ENCODE results near the gene RBMS3.
"Not testable (repeated sequence)": the region's sequence is repeated elsewhere in the genome, so short reads cannot be mapped to it uniquely, and the experiment has no call there.

The RBMS3 gene

DNA sequence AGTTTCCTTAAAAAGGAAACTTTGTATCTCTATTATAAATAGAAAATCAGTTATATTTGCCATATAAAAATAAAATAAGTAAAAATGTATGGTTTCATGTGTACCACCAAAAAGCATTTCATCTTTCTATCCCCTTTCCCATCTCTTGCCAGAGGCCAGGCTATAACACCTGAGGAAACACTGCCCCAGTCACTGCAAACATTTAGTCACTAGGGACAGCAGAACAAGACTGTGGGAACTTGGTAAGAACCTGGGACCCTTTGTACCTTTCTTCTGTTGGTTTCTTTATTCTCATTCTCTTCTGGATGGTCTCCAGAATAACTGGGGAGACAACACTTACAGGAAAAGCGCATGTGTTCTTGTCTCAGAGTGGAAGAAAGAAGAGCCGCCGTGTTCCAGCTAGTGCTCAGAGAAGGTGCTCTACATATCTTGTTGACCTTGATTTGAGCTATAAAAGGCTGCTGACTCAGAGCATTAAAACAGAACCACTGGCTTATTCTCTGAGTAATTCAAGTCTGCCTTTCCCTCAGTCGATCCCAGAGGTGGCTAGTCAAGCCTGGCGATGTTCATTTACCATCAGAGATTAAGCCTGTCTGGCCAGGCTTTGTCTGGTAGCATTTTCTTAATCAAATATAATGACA lies 361.6 kb downstream of the RBMS3 start:
- DNase-seq = no peak

DNA sequence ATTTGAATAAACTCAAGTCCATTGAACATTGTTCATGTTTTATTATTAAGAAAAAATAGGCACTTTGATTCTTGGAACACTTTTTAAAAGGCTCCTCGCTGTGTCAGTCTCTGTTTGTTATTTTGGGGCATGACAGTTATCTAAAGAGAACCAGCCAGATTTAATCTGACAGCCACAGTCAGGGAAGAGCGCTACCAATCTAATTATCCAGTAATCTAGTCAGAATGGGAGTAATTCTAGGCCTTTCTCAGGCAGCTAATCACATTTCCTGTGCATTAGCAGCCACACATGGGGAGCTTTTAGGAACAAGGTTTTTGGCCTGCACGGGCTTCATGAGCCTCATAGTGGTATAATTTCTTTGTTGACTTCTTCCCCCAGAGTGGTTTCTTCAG lies 362.2 kb downstream of the RBMS3 start:
- no peak for DNase-seq

DNA sequence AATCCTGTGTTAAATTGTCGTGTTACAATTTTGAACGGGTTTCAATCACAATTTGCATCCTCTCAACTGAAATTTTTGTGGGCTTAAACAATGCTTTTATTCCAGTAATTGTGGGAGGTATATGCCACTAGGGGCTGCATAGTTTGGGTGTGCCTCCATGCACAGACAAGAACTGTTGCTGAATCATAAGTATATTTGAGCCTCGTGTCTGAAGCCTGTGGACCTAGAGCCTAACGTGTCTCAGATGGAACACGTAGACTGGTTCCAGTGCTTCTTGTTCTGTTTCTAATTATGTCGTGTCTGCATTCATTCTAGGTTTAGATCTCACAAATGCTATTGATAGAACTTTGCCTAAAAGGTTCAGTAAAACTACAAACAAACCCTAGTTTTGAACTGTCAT lies 363.4 kb downstream of the RBMS3 start:
- no peak for DNase-seq

DNA sequence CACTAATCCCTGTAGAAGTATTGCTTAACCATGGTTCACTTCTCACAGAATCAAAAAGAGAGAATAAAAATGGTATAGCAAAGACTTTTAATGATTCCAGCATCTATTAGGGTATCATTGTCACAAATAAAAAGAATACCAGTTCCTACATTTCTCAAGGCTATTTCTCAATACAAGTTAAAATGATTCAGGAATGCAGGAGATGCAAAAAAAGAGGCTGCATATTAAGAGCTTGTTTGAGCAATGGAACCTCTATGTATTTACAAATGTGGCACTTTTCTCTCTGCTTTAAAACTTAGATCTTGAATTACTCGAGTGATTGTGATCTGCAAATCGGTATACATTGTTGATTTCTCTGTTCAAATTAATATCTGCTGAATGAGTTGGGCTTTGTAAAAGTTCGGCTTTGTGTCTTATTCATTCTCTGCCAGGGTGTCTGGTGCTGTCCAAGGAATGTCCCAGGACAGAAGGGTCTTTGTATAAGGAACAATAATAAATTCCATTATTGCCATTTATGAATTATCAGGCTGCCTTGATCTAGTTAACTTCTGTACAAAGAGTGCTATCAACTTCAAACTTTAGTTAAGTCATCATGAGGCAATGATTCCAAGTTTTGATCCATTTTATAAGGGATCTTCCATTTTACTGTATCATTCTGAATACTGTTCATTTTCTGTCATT lies 364.2 kb downstream of the RBMS3 start:
- no peak for DNase-seq

DNA sequence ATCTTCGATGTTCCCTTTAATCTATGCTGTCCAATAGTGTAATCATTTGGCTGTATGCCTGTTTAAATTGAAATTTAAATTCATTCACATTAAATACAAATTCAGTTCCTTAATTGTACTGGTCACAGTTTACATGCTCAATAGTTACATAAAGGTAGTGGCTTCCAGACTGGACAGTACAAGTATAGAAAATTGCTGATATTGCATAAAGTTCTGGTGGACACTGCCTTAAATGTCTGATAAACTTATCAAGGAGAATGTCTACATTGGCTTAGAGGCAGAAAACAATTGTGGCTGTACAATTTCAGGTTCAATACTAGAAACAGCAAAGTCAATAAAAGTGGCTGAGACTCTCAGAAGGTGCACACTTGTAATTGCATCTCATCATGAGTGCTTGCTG lies 365.2 kb downstream of the RBMS3 start:
- DNase-seq = no peak

DNA sequence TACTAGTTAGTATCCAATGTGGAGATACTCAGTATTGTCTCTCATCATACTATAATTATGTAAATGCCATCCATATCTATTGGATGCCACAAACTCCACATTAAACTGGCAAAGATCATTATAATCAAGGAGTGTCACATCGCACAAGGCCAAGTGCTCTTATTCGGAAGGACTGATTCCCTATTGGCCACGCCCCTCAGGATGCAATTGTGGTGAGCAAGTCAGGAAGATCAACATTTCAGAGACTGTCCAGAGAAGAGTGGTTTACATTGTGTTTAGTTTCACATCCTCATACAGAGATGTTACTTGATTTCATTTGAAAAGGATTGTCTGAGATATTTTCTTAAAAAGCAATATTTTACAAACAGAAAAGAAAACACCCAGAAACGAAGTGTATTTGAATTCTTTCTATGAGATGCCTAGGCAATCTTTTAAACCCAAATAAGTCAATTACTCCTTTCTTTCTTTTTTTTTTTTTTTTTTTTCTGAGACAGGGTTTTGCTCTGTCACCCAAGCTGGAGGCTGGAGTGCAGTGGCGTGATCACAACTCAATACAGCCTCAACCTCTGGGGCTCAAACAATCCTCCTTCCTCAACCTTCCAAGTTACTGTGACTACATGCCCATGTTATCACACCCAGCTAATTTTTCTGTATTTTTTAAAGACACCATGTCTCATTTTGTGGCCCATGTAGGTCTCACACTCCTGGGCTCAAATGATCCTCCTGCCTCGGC lies 369.1 kb downstream of the RBMS3 start:
- DNase-seq = no peak

DNA sequence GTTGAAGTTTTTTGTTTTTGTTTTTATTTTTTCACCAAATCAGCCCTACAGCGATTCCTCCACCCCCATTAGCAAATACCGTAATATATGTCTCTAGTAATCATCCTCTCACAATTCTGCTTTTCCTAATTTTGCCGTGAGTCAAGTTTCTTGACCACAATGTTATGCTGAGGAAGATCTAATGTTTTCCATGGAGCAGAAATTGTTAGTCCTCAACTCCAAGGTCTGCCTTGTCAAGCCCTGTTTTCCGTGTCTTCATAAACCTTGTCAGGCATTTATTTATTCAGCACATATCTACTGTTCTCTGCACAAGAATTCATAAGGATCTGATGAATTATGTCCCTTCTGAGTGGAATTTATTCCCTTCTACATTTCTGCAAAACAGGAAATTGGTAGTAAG lies 372.8 kb downstream of the RBMS3 start:
- DNase-seq = no peak

DNA sequence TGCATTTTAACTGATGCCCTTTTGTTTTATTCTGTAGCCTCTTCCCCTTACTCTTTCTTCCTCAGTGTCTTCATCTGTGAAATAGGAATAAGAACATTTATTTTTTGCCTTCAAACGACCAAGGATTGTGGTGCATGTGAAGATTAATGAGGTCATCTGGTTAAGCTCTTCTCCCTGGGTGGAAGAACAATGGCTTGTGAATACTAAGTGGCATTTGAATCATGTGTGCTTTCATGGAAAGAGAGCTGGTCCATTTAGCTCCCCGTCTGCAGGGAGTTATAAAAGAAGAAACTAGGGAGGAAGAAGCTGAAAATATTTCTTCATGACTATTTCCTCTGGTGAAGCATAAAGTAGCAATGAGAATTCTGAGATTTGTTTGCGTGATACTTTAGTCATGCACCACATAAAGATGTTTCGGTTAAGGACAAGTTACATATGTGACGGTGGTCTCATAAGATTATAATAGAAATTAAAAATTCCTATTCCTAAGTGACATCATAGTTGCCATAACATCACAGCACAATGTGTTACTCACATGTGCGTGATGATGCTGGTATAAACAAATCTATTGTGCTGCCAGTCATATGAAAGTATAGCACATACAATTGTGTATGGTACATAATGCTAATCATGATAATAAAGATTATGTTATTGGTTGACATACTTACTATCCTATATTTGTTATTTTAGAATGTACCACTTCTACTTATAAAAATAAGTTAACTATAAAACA lies 374.3 kb downstream of the RBMS3 start:
- DNase-seq = no peak

DNA sequence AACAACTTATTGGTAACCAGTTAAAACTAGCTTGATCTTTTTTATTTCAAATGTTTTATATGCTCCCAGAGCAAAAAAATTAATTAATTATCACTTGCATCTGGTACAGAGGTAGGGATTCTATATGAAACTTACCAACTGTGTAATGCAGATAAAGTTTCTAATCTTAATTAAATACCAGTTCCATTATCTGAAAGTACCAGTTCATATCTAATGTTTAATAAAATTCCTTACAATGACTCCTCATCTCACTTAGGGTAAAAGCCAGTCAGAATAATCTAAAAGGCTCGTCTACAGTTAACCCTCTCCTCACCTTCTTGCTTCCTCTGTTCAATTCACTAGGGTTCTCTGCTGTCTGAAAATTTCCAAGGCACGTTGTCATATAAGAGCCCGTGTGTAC lies 384.8 kb downstream of the RBMS3 start:
- DNase-seq = no peak

DNA sequence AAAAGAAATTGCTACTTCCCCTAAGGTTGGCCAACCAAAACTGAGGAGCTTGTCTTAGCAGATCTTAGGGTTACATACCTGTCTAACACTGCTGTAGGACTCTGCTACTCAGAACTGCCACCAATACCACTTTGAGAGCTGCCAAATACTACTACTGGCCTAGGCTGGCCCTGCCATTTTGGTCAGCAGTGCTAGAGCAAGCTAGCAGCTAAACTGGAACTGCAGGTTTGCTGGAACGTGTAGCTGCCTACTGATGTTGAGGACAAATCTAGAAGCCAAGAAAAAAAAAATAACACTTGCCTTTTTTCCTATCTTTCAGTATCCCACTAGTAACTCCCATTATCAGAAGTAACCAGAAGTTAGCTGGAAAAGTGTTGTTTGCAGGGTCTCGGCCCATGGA lies 387.4 kb downstream of the RBMS3 start:
- DNase-seq = no peak

DNA sequence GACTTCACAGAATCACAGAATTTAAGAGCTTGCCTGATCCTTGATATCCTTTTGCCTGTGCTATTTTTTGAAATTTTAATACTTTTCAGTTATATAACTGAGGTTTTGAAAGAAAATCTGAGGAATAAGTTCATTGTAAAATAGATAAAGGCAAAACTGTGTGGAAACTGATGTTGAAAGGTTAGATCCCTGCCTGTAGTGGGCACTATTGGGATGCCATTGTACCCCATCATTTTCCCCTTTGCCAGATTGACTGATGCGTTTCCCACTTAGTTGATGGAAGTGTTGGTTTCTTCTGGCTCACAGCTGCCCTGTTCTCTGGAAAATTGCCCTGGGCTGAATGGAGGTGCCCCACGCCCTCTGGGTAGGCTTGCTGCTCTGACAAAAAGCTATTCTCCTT lies 387.9 kb downstream of the RBMS3 start:
- no peak for DNase-seq

DNA sequence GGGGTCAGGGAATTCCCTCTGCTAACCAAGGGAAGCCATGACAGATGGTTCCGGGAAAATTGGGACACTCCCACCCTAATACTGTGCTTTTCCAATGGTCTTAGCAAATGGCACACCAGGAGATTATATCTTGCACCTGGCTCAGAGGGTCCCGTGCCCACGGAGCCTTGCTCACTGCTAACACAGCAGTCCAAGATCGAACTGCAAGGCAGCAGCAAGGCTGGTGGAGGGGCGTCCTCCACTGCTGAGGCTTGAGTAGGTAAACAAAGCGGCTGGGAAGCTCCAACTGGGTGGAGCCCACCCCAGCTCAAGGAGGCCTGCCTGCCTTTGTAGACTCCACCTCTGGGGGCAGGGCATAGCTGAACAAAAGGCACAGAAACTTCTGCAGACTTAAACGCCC lies 389.6 kb downstream of the RBMS3 start:
- DNase-seq = not testable (repeated sequence)

DNA sequence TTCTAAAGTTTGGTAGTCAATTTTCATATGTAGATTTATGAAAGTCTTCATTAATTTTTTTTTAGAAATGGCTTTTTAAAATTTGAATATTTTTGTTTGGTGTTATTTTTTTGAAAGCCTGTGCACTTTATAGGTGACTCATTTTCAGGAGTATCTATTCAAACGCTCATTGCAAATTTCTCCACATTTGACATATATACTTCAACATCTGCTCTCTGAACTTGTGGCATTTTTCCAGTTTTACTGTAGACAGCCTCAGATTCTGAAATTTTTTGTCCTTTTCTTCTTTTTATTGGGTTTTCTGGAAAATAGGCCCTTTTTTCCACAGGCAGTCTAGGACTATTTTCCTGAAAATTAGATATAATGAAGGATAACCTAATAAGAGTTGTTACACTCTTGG lies 396.6 kb downstream of the RBMS3 start:
- DNase-seq = no peak

DNA sequence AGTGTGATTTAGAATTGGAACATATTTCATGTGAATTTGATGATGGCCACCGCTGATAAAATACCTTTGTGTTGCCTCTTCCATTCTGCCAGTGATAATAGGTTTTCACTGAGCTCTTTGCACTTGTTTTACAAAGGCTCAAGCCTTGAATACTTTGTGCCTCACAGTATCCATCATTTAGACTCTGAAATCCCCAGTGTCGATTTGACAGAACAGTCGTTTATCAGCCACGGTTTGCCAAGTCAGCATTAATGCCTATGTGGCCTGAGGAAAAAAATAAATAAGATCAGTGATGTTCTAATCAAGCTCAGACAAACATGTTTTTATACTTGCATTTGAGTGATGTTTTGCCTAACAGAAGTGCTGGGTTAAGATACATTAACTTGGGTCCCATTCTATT lies 399.1 kb downstream of the RBMS3 start:
- DNase-seq = no peak

DNA sequence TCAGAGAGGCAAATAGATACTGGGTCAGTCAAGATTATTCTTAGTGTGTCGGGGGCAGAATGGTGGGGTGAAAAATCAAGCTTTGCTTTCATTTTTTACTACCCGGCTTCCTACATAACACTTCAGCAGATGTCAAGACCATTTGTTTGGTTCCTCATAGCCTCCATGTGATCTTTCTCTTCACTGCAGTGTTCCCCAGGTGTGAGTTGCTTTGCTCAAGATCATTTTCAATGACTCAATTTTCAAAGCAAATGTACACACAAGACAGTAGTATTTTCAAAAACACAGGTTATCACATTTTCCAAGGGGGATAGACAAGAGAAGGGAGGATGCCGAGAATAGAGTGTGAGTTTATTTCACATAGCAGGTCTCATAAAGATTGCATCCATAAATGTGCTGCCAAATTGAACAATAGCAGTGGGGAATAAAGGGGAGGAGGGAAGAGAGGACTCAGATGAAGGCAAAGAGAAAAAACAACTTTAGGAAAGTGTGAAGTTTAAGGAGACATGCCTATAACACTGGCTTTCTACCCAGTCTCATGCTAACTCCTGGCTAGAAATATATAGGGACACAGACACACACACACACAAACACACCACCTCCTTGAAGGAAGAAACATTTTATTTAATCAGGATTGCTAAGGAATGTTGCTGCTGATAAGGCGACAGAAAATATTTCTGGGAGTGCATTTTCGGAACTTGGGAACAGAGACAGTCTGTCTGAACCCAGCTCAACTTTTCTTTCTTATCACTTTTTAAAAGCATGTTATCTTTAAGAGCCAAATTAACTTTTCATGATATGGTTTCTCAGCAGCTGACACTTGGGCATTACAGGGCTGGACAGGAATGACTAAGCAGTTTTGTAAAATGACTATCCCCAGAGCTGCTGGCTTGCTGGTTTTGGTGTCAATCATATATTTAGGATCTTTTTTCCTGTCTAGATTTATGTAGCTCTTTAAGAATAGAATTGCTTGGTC lies 402.4 kb downstream of the RBMS3 start:
- no peak for DNase-seq

DNA sequence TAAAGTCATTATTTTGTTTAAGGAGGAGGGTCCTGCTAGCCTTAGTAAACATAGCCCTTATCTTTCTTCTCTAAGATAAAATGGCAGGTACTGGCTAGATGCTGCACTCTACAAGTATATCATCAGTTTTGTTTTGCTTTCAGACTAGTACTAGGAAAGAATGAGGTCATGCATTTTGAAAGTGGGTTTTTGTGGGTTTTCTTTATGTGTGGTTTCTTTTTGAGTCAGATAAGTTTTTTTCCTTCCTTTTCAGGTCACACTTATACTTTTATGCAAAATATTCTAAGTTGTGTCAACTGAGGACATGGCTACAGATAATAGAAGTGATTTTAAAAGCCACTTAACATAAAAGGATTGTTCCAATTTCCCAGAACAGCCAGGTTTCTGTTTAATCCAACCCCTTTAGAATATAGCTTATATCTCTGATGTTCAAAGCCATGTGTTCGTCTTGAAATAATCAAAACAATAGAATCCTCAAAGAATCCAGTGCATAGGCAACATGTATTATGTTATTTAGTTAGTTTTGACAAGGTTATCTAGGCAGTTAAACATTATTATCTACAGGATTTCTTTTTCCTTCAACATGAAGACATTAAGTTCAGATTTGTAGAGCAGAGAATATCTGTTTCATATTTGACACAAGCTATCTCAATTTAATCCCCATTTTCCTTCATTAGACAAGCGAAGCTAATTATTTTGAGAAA lies 406.2 kb downstream of the RBMS3 start:
- no peak for DNase-seq

DNA sequence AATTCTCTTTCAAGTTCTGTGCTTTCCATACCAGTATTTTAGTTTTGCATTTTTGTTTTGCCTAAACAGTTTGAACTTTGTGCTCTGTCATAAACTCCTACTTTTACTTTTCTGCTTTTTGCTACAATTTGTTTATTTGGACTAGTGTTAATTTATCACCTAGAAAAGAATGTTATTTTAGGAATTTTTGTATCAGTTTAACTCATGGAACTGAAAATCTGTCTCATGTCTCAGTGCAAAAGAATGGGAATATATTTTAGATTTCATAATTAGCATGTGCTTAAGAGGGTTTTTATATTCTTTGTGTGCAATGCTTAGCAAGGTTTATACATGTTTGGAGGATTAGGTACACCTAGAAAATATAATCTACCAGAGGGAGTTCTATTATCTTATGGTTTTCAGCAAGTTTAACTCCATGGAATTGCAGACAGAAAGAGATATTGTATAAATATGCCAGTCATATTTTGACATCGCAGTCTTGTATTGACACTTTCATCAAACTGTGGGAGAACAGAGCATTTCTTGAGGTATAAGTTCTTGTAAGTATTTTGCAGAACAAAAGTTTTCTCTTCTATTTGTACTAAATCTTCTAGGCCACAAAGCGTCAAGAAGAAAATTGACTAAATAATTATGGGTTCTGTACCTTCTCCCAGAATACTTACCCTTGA lies 409.9 kb downstream of the RBMS3 start:
- no peak for DNase-seq

DNA sequence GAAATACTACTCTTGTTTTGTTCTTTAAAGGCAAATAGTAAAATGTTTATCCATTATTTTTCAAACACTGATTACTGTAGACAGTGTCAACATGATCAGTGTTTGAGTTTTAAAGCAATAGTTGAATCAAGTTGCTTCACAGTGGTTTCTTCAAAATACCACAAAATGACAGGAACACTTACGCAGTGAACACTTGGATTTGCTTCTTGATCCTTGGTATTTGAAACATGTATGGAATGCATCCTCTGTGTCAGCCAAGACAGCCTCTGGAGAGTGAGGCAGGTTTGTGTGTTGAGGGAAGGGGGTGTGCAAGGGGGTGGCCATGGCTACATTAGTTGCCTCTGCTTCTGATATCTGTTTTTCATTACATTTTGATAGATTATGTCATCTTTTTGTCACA lies 413.0 kb downstream of the RBMS3 start:
- no peak for DNase-seq

DNA sequence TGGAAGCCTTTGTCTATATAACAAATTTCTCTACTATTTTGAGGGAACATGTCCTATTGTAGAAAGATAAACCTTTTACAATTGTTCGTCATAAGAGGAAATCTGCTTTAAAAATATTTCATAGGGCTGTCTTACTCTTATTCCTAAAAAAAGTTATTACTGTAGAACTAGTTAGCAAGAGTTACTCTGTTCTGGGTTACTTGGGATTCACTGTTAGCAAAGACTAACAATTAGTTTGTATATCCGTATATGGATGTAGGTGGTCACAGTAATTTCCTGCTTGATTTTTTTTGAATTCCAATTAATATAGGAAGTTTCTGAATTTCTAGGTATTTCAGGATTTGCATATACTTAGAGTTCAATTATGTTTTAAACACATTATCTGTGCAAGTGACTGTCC lies 413.5 kb downstream of the RBMS3 start:
- DNase-seq = no peak

DNA sequence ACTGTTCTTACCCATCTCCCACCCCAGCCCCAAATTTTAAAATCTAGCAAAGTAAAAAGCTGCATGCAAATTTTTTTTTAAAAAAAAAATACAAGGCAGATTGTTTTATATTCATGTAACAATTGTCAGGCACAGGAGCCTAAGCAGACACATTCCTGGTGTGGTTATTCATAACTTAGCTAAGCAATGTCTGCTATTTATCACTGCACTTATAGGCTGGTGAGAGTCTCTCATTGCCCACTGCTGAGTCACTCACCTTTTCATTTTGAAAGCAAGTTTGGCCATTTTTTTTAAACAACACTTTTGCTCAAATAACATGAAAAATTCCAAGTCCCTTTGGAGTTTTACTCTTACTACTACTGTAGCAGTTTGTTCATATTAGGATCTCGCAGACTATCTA lies 413.9 kb downstream of the RBMS3 start:
- DNase-seq = no peak

DNA sequence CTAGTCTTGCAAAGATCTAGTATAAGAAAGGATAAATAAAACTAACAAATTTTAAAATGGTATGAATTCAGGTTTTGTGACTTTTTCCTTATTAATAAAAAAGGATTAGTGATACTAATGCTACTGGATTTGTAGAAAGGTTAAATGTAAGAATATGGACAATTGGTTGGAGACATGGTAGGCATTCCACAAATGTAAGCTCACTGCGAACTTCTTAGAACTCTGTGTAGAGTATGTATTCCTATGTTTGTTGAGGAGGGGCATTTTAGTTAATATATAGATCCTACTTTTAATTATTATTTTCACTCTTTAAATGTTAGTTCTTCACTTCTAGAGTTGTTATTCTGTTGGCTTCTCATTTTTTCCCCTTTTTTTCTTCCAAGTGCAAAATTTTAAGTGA lies 414.3 kb downstream of the RBMS3 start:
- no peak for DNase-seq

Data from SHP77 treated with DMSO at 0.1 percent for 48 hours (cell line).